PC-9 (cell line): ENCODE data around the gene CALD1. TPM values are rescaled to one million over a fixed set of nuclear protein-coding genes. Genes with fewer than 3 reads are reported as not detected.

Source experiments
- BruUV-seq: library from RNA; stranded (reverse); fragments of 400-500 nt; replicated peaks from 2 replicates; lab custom pipeline; 2021; lab: Mats Ljungman, UMichigan
- CTCF ChIA-PET: fragments of 300-600 bp; sonication (Branson Sonifier 250); formaldehyde crosslinking; loops from one replicate; lab custom pipeline; 2022; ENCODE audit warnings: antibody characterized with exemption; lab: Charles Lee
- POLR2A ChIA-PET: fragments of 300-600 bp; sonication (Branson Sonifier 250); formaldehyde crosslinking; loops from one replicate; lab custom pipeline; 2022; ENCODE audit warnings: antibody characterized with exemption; ENCODE audit not compliant: unreplicated experiment; lab: Charles Lee
- DNase-seq, 2 experiments: peaks; one replicate each; pipeline versions ENCODE4 v3.0.0 to v3.0.0-alpha.2; 2015 to 2022; ENCODE audit warnings: mixed read lengths in 1 of 2
- H2AFZ ChIP-seq: fragments of 200-600 bp; sonication (generic); 2 replicates; pipeline ENCODE4 v1.8.1; 2017; ENCODE audit warnings: antibody characterized with exemption
- H3F3A ChIP-seq: fragments of 200-600 bp; sonication (generic); 2 replicates; pipeline ENCODE4 v1.8.1; 2017; ENCODE audit warnings: antibody characterized with exemption, mild to moderate bottlenecking, low read depth; ENCODE audit not compliant: insufficient read depth
- H3K27ac ChIP-seq: fragments of 200-600 bp; sonication (generic); 2 replicates; pipeline ENCODE4 v1.6.1; 2016; ENCODE audit warnings: mixed run types
- H3K27me3 ChIP-seq: fragments of 200-600 bp; sonication (generic); 2 replicates; pipeline ENCODE4 v1.6.1; 2016; ENCODE audit warnings: low read depth, mixed run types; ENCODE audit not compliant: insufficient read depth
- H3K36me3 ChIP-seq: fragments of 200-600 bp; sonication (generic); 2 replicates; pipeline ENCODE4 v1.6.1; 2016; ENCODE audit warnings: low read depth, mixed run types
- H3K4me1 ChIP-seq: fragments of 200-600 bp; sonication (generic); replicated peaks from 2 replicates; pipeline ENCODE4 v1.6.1; 2016; ENCODE audit warnings: mixed run types; ENCODE audit not compliant: insufficient read depth
- H3K4me2 ChIP-seq: fragments of 200-600 bp; sonication (generic); 2 replicates; pipeline ENCODE4 v1.6.1; 2017; ENCODE audit warnings: mixed run types
- H3K4me3 ChIP-seq: fragments of 200-600 bp; sonication (generic); 2 replicates; pipeline ENCODE4 v1.6.1; 2016; ENCODE audit warnings: mixed run types
- H3K79me2 ChIP-seq: fragments of 200-600 bp; sonication (generic); 2 replicates; pipeline ENCODE4 v1.6.1; 2017; ENCODE audit warnings: low read depth, mixed run types
- H3K9me2 ChIP-seq: fragments of 200-600 bp; sonication (generic); 2 replicates; pipeline ENCODE4 v1.8.1; 2017; ENCODE audit warnings: mild to moderate bottlenecking; ENCODE audit not compliant: insufficient read depth
- H3K9me3 ChIP-seq: fragments of 200-600 bp; sonication (generic); 2 replicates; pipeline ENCODE4 v1.8.1; 2016; ENCODE audit warnings: low read depth; ENCODE audit not compliant: insufficient read depth
- H4K20me1 ChIP-seq: fragments of 200-600 bp; sonication (generic); 2 replicates; pipeline ENCODE4 v1.8.1; 2017; ENCODE audit not compliant: insufficient read depth
- CTCF ChIP-seq: fragments of 200-600 bp; sonication (generic); conservative IDR thresholded peaks from 2 replicates; pipeline ENCODE4 v1.6.1; 2017; ENCODE audit warnings: mixed run types, antibody characterized with exemption, mild to moderate bottlenecking, moderate library complexity
- EZH2 ChIP-seq: fragments of 200-600 bp; sonication (generic); IDR thresholded peaks from 2 replicates; pipeline ENCODE4 v1.8.0; 2017; ENCODE audit warnings: antibody characterized with exemption, low read depth
- intact Hi-C: fragments of 100-400 bp; cut with micrococcal nuclease; formaldehyde crosslinking; loops from one replicate; pipeline ENCODE4 v1.10.0; 2022; ENCODE audit not compliant: unreplicated experiment
- total RNA-seq: library from RNA; stranded (reverse); gene quantifications from 2 replicates; pipeline ENCODE4 v1.2.3, GENCODE V29; 2021

The CALD1 gene
- total RNA-seq, 1 experiment from 2014 or later: 84.4 TPM

- no peaks in the 10 kb centered on the region for H3K79me2 ChIP-seq
- intact Hi-C loops: no loop called here
- CTCF ChIA-PET: no interaction called here
- no TSS peak for BruUV-seq
- H3K4me2 ChIP-seq: peak overlapping the region; percentile 3; the same call in 1 of the 2 replicates
- no peaks in the 10 kb centered on the region for H3K27me3 ChIP-seq
- no peak overlapping the region for H3K27ac ChIP-seq
- no peak overlapping the region for H2AFZ ChIP-seq
- H3K4me3 ChIP-seq: no peak overlapping the region
- H3F3A ChIP-seq: no peaks in the 10 kb centered on the region
- POLR2A ChIA-PET: interaction anchor here (0.6 kb wide), 1 partner anchor 20 kb away, joined by 8 read pairs; no protein-coding TSS in a partner anchor
- no peaks in the 10 kb centered on the region for H3K36me3 ChIP-seq
- H3K9me2 ChIP-seq: no peaks in the 10 kb centered on the region
- H3K4me1 ChIP-seq: peaks cover 10% of the 10 kb centered on the region
- peaks cover 21% of the 10 kb centered on the region; the same call in 1 of the 2 replicates for H3K9me3 ChIP-seq
- H4K20me1 ChIP-seq: no peaks in the 10 kb centered on the region
- peak; percentile 50 to 68 for DNase-seq
- TF ChIP-seq EZH2 (no peak), CTCF (no peak)
Measured at GRCh38 chr7:134899729-134900128, 120.3 kb downstream of the CALD1 start.

GRCh38 chr7:134900166-134900982 lies 120.9 kb downstream of the CALD1 start:
- DNase-seq: no peak
- H3K27ac ChIP-seq: no peak overlapping the region
- H3F3A ChIP-seq: no peaks in the 10 kb centered on the region
- ChIA-PET POLR2A (interaction anchor here (0.7 kb wide), 1 partner anchor 292 kb away, joined by 8 read pairs; no protein-coding TSS in a partner anchor), CTCF (no interaction called here)
- no peaks in the 10 kb centered on the region for H3K9me2 ChIP-seq
- H3K9me3 ChIP-seq: peaks cover 19% of the 10 kb centered on the region; the same call in 1 of the 2 replicates
- no peak overlapping the region for H3K4me3 ChIP-seq
- no peaks in the 10 kb centered on the region for H3K27me3 ChIP-seq
- no peaks in the 10 kb centered on the region for H3K79me2 ChIP-seq
- intact Hi-C loops: no loop called here
- H3K4me2 ChIP-seq: 0 out of 2 replicates have a peak overlapping the region, but pooled peaks have one; percentile 3
- TF ChIP-seq EZH2 (no peak), CTCF (no peak)
- no peaks in the 10 kb centered on the region for H3K36me3 ChIP-seq
- peaks cover 10% of the 10 kb centered on the region for H3K4me1 ChIP-seq
- H4K20me1 ChIP-seq: no peaks in the 10 kb centered on the region
- no peak overlapping the region for H2AFZ ChIP-seq
- no TSS peak for BruUV-seq

GRCh38 chr7:134901389-134902020 lies 122.1 kb downstream of the CALD1 start:
- TF ChIP-seq EZH2 (no peak), CTCF (no peak)
- H3K9me2 ChIP-seq: no peaks in the 10 kb centered on the region
- peaks cover 10% of the 10 kb centered on the region for H3K4me1 ChIP-seq
- CTCF ChIA-PET: no interaction called here
- POLR2A ChIA-PET: no interaction called here
- H2AFZ ChIP-seq: no peak overlapping the region
- DNase-seq: no peak
- no peaks in the 10 kb centered on the region for H3K36me3 ChIP-seq
- intact Hi-C loops: no loop called here
- no TSS peak for BruUV-seq
- no peak overlapping the region for H3K4me3 ChIP-seq
- no peaks in the 10 kb centered on the region for H3K27me3 ChIP-seq
- H4K20me1 ChIP-seq: no peaks in the 10 kb centered on the region
- no peak overlapping the region for H3K4me2 ChIP-seq
- H3K9me3 ChIP-seq: peaks cover 8% of the 10 kb centered on the region; the same call in 1 of the 2 replicates
- H3F3A ChIP-seq: no peaks in the 10 kb centered on the region
- no peak overlapping the region for H3K27ac ChIP-seq
- no peaks in the 10 kb centered on the region for H3K79me2 ChIP-seq
